Cerebellar cortex (tissue), 1 donor: Measurements from ENCODE around the gene OR2F1.
"Not testable (repeated sequence)": the region's sequence is repeated elsewhere in the genome, so short reads cannot be mapped to it uniquely, and the experiment has no call there.

Source experiments
- DNase-seq: peaks from one replicate; pipeline ENCODE4 v3.0.0-alpha.2; 2015; ENCODE audit warnings: low spot score

Gene OR2F1

DNA sequence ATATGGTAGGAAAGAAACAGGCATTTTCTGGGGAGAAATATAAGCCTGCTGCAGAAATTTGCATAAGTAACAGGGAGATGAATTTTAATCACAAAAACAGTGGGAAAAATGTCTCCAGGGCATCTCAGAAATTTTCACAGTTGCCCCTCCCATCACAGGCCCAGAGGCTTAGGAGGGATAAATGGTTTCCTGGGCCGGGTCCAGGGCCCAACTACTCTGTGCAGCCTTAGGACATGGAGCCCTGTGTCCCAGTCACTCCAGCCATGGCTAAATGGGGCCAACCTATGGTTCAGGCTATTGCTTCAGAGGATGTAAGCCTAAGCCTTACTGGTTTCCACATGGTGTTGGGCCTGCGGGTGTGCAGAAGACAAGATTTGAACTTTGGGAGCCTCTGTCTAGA is 54.7 kb downstream of the OR2F1 start:
- no peak for DNase-seq

DNA sequence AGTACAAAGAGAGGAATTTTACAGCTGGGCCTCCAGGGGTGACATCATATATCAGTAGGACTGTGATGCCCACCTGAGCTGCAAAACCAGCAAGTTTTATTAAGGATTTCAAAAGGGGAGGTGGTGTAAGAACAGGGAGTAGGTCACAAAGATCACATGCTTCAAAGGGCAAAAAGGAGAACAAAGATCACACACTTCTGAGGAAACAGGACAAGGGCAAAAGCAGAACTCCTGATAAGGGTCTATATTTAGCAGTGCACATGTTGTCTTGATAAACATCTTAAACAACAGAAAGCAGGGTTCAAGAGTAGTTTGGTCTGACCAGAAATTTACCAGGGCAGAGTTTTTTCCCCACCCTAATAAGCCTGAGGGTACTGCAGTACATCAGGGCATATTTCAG is 55.4 kb downstream of the OR2F1 start:
- not testable (repeated sequence) for DNase-seq

DNA sequence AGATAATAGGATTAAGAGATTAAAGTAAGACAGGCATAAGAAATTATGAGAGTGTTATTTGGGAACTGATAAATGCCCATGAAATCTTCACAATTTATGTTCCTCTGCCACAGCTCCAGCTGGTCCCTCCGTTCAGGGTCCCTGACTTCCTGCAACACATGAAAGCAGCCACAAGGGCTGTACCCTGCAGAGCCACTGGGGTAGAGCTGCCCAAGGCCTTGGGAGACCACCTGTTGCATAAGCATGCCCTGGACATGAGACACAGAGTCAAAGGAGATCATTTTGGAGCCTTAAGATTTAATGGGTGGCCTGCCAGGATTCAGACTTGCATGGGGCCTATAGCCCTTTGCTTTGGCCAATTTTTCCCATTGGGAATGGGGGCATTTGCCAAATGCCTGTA is 56.2 kb downstream of the OR2F1 start:
- not testable (repeated sequence) for DNase-seq

DNA sequence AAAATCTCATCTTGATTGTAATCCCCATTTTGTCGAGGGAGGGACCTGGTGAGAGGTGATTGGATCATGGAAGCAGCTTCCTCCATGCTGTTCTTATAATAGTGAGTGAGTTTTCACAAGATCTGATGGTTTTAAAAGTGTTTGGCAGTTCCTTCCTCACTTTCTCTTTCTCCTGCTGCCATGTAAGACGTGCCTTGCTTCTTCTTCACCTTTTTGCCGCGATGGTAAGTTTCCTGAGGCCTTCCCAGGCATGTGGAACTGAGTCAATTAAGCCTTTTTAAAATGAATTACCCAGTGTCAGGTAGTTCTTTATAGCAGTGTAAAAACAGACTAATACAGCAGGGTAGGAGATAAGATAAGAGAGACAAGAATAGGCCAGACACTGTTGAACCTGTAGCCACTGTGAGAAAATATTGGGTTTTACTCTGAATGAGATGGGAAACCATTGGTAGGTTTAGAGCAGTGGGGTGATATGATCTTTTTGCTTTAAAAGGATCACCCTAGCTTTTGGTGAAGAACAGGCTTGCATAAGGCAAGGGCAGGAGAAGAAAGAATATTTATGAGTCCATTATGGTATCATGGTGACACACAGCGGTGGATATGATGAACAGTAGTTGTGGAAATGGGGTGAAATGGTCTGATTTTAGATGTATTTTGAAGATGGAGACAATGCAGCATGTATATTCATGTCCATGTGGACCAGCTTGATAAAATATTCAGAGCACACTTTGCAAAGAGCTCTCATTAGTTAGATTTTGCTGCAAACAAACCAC is 57.0 kb downstream of the OR2F1 start:
- DNase-seq, result no peak
